Measurements from ENCODE around the gene INSL3. TPM values are rescaled to one million over a fixed set of nuclear protein-coding genes. Genes with fewer than 3 reads are reported as not detected.
"Not testable (repeated sequence)": the region's sequence is repeated elsewhere in the genome, so short reads cannot be mapped to it uniquely, and the experiment has no call there.

The INSL3 gene
- total RNA-seq, 2 donors from 2014 or later: 7.6 to 8.3 TPM

DNA sequence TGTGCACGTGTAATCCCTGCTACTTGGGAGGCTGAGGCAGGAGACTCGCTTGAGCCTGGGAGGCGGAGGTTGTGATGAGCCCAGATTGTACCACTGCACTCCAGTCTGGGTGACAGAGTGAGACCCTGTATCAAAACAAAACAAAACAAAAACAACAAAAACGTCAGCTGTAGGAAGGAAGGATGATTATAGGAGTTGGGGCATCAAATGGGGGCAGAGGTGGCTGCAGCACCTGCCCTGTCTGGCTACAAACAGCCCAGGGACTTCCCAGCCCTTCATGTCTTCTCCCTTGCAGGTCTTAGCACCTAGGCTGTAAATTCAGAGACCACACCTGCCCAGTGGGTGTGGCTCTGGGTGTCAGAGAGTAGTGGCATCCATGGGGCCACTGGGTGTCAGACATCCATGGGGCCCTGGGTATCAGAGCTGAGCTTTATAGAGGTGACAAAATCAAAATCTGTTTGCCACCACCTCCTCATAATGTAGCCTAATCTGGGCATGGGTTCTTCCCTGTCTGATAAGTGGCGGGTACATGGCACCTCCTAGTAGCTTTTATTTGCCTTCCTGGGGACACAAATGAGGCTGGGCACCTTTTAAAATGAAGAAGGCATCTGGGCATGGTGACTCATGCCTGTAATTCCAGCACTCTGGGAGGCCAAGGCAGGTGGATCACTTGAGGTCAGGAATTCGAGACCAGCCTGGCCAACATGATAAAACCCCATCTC, 31.1 kb downstream of the INSL3 start:
- peaks cover 23% of the 10 kb centered on the region for H3K36me3 Mint-ChIP-seq (ENCODE audit: low read depth)
- no peak for ATAC-seq (replicated peaks)
- H3K27ac Mint-ChIP-seq: peak overlapping the region; percentile 35
- peaks cover 6% of the 10 kb centered on the region for H3K4me1 Mint-ChIP-seq
- H3K27me3 Mint-ChIP-seq: no peaks in the 10 kb centered on the region
- no peak overlapping the region for H3K4me3 Mint-ChIP-seq
- H3K9me3 Mint-ChIP-seq: no peaks in the 10 kb centered on the region

DNA sequence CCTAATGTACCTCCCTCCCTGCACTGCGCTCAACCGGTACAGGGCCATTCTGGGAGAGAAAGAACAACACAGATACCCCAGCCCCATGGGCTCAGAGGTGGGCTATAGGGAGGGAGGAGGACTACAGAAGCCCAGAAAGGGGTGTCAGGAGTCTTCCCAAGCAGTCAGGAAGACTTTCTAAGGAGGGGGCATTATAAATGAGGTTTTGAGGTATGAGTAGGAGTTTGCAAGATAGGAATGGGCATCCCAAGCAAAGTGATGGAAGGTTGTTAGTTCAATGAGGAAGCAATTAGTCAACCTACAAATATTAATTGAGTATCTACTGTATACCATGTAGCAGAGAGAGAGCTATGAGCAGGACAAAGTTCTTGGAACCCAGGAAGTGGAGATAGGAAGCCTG, 32.7 kb downstream of the INSL3 start:
- peaks cover 6% of the 10 kb centered on the region for H3K4me1 Mint-ChIP-seq
- H3K9me3 Mint-ChIP-seq: no peaks in the 10 kb centered on the region
- peak overlapping the region; percentile 57 for H3K27ac Mint-ChIP-seq
- no peaks in the 10 kb centered on the region for H3K27me3 Mint-ChIP-seq
- H3K4me3 Mint-ChIP-seq: no peak overlapping the region
- H3K36me3 Mint-ChIP-seq (ENCODE audit: low read depth): peaks cover 36% of the 10 kb centered on the region
- ATAC-seq (replicated peaks): no peak

- Mint-ChIP-seq H3K9me3 (no peaks in the 10 kb centered on the region), H3K36me3 (ENCODE audit: low read depth) (peaks cover 48% of the 10 kb centered on the region), H3K4me3 (no peak overlapping the region), H3K4me1 (peaks cover 6% of the 10 kb centered on the region), H3K27me3 (no peaks in the 10 kb centered on the region), H3K27ac (no peak overlapping the region)
- no peak for ATAC-seq (replicated peaks)
These were observed 33.9 kb downstream of the INSL3 start for GRCh38 chr19:17787274-17787913.

DNA sequence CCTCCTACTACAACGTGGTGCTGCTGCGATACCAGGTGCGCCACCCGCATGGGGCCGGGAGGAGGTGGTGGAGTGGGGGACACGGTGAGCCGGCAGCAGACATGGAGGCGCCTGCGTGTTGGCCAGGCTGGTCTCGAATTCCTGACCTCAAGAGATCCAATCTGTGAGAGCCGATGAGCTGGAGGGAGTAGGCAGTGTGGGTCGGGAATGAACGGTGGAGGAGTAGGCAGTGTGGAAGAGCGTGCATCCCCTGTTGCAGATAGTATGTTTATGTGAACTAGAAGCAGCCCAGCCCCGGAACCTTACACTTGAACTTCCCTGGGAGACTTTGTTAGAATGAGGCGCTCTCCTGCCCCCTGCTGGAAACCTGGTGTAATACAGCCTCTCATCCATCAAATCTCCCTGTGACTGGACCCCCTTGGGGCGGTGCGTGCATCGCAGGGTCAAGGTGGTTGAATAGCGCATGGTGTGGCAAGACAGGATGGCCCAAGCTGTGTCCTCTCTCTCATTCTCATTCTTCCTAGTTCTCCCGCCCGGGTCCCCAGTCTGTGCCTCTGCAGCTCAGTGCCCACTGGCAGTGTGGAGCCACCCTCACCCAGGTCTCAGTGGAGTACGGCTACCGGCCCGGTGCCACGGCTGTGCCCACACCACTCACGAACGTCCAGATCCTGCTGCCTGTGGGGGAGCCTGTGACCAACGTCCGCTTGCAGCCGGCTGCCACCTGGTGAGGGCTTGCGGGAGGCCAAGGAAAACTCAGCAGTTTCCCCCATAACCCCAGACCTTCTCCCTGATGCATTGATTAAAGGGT, 36.9 kb downstream of the INSL3 start:
- Mint-ChIP-seq H3K36me3 (ENCODE audit: low read depth) (peaks cover 69% of the 10 kb centered on the region), H3K27ac (peak overlapping the region; percentile 7), H3K27me3 (no peaks in the 10 kb centered on the region), H3K4me3 (no peak overlapping the region), H3K4me1 (no peaks in the 10 kb centered on the region), H3K9me3 (no peaks in the 10 kb centered on the region)
- ATAC-seq (replicated peaks): peak; percentile 59

DNA sequence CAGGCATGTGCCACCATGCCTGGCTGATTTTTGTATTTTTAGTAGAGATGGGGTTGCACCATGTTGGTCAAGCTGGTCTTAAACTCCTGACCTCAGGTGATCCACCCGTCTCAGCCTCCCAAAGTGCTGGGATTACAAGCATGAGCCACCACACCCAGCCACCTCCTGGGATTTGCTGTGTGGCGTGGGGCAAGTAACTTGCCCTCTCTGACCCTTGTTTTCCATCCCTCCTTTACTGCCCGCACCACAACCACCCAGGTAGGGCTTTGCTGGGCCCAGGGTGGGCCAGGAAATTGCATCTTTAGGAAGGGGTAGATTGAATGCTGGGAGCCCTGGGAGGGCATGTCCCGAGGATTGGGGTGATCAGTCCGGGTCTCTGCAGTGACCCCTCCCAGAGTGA, 37.6 kb downstream of the INSL3 start:
- not testable (repeated sequence) for H3K9me3 Mint-ChIP-seq; H3K27ac Mint-ChIP-seq; H3K27me3 Mint-ChIP-seq; ATAC-seq (replicated peaks); H3K4me3 Mint-ChIP-seq; H3K4me1 Mint-ChIP-seq
- peaks cover 74% of the 10 kb centered on the region for H3K36me3 Mint-ChIP-seq (ENCODE audit: low read depth)

DNA sequence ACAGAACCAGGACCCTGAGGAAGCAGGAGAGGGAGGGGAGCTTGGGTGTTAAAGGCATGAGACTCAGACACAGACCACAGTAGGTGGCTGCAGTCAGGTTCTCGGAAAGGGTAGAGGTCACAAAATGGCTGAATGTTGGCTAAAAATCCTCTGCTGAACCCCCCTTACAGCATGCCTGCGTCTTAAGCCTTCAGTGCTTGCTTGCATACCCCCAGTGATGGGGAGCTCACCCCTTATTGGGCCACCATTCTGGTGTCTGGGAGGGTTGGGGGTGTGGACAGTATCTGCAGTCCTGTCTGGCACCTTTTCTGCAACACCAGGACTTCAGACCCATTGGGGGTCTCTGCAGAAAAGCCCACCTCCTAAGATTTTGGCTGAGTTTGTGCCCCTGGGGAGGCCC, 40.5 kb downstream of the INSL3 start:
- ATAC-seq (replicated peaks): no peak
- Mint-ChIP-seq H3K4me1 (peaks cover 12% of the 10 kb centered on the region), H3K27me3 (no peaks in the 10 kb centered on the region), H3K27ac (no peak overlapping the region), H3K9me3 (no peaks in the 10 kb centered on the region), H3K36me3 (ENCODE audit: low read depth) (peaks cover 82% of the 10 kb centered on the region), H3K4me3 (no peak overlapping the region)

GRCh38 chr19:17778968-17779929, 42.1 kb downstream of the INSL3 start:
- H3K36me3 Mint-ChIP-seq (ENCODE audit: low read depth): peaks cover 84% of the 10 kb centered on the region
- H3K27me3 Mint-ChIP-seq: no peaks in the 10 kb centered on the region
- H3K9me3 Mint-ChIP-seq: no peaks in the 10 kb centered on the region
- H3K4me1 Mint-ChIP-seq: peaks cover 17% of the 10 kb centered on the region
- peak overlapping the region; percentile 71 for H3K27ac Mint-ChIP-seq
- no peak overlapping the region for H3K4me3 Mint-ChIP-seq
- no peak for ATAC-seq (replicated peaks)

- H3K36me3 Mint-ChIP-seq (ENCODE audit: low read depth): peaks cover 84% of the 10 kb centered on the region
- peak overlapping the region; percentile 71 for H3K27ac Mint-ChIP-seq
- peaks cover 17% of the 10 kb centered on the region for H3K4me1 Mint-ChIP-seq
- no peak overlapping the region for H3K4me3 Mint-ChIP-seq
- no peaks in the 10 kb centered on the region for H3K27me3 Mint-ChIP-seq
- H3K9me3 Mint-ChIP-seq: no peaks in the 10 kb centered on the region
- peak; percentile 33 for ATAC-seq (replicated peaks)
These were observed 42.9 kb downstream of the INSL3 start for GRCh38 chr19:17778251-17778967.

- not testable (repeated sequence) for H3K27me3 Mint-ChIP-seq; ATAC-seq (replicated peaks); H3K4me3 Mint-ChIP-seq; H3K27ac Mint-ChIP-seq; H3K9me3 Mint-ChIP-seq
- Mint-ChIP-seq H3K4me1 (peaks cover 17% of the 10 kb centered on the region), H3K36me3 (ENCODE audit: low read depth) (peaks cover 84% of the 10 kb centered on the region)
These were observed 43.5 kb downstream of the INSL3 start for GRCh38 chr19:17777840-17778239.

GRCh38 chr19:17775991-17776803, 45.1 kb downstream of the INSL3 start:
- Mint-ChIP-seq H3K27ac (peak overlapping the region; percentile 86), H3K36me3 (ENCODE audit: low read depth) (peaks cover 84% of the 10 kb centered on the region), H3K9me3 (no peaks in the 10 kb centered on the region), H3K4me3 (peak overlapping the region; percentile 46), H3K27me3 (no peaks in the 10 kb centered on the region), H3K4me1 (peaks cover 17% of the 10 kb centered on the region)
- ATAC-seq (replicated peaks): peak; percentile 77

DNA sequence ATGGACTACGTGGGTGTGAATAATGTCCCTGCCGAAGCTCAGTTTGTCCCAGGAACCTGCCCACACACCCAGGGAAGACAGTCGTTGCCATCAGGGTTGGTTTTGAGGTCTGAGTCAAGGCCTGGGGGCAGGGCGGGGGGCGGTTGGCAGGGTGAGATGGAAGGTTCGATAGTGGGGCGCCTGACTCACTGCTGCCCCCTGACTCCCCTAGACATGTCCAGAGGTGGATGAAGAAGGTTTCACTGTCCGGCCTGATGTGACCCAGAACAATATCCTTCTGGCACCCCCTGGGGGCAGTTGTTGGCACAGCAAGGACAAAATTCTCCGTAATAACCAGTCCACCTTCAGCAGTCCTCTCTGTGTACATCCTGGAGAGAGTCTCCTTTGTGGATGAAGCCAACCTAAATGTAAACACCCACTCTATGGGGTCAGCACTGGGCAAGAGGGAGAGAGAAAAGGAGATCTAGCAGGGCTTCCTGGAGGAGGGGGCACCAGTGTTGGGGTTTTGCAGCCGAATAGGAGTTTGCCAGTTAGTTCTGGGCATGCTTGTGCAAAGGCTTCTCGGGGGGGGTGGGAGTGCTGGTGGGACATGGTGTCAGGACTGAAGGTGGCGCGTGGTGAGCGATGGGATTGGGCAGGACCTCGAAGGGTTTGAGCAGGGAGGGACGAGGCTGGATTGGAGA, 45.9 kb downstream of the INSL3 start:
- H3K4me3 Mint-ChIP-seq: no peak overlapping the region
- peaks cover 89% of the 10 kb centered on the region for H3K36me3 Mint-ChIP-seq (ENCODE audit: low read depth)
- peak overlapping the region; percentile 1 for H3K27ac Mint-ChIP-seq
- H3K9me3 Mint-ChIP-seq: no peaks in the 10 kb centered on the region
- ATAC-seq (replicated peaks): no peak
- H3K4me1 Mint-ChIP-seq: peaks cover 17% of the 10 kb centered on the region
- H3K27me3 Mint-ChIP-seq: no peaks in the 10 kb centered on the region

GRCh38 chr19:17772172-17772571, 49.1 kb downstream of the INSL3 start:
- peak; percentile 37 for ATAC-seq (replicated peaks)
- H3K9me3 Mint-ChIP-seq: no peaks in the 10 kb centered on the region
- no peak overlapping the region for H3K4me3 Mint-ChIP-seq
- peaks cover 95% of the 10 kb centered on the region for H3K36me3 Mint-ChIP-seq (ENCODE audit: low read depth)
- H3K27ac Mint-ChIP-seq: no peak overlapping the region
- H3K4me1 Mint-ChIP-seq: peaks cover 12% of the 10 kb centered on the region
- no peaks in the 10 kb centered on the region for H3K27me3 Mint-ChIP-seq

Data from activated T-helper 17 cell treated with anti-CD3 and anti-CD28 coated beads, Interleukin-2, amount 50 U/mL, for 72 hours (primary cell).